Peyer's patch (tissue), 4 donors: Measurements from ENCODE around the gene ATG13. TPM values are rescaled to one million over a fixed set of nuclear protein-coding genes. Genes with fewer than 3 reads are reported as not detected.

Source experiments
- DNase-seq, 3 donors: peaks; one replicate each; pipeline ENCODE4 v3.0.0-alpha.2; 2017 to 2019
- H3K27ac ChIP-seq, 4 donors: fragments of 200-600 bp; sonication (generic); one replicate each; pipeline ENCODE4 v1.5.1; 2016 to 2019
- H3K27me3 ChIP-seq, 2 donors: fragments of 200-600 bp; sonication (generic); one replicate each; pipeline ENCODE4 v1.5.1; 2019
- H3K36me3 ChIP-seq, 3 donors: fragments of 200-600 bp; sonication (generic); one replicate each; pipeline ENCODE4 v1.5.1; 2016 to 2019
- H3K4me1 ChIP-seq, 4 donors: fragments of 200-600 bp; sonication (generic); one replicate each; pipeline ENCODE4 v1.5.1; 2016 to 2019
- H3K4me3 ChIP-seq, 4 donors: fragments of 200-600 bp; sonication (generic); 1 replicate in 3 of 4; 2 replicates in 1 of 4; pipeline ENCODE4 v1.5.1; 2016 to 2019; ENCODE audit warnings: mild to moderate bottlenecking in 1 of 4
- H3K9me3 ChIP-seq, 4 donors: fragments of 200-600 bp; sonication (generic); one replicate each; pipeline ENCODE4 v1.5.1; 2016 to 2019; ENCODE audit warnings: mild to moderate bottlenecking in 1 of 4
- CTCF ChIP-seq, 6 experiments: fragments of 450-650 bp in 4 of 6; fragments of 200-600 bp in 2 of 6; sonication (generic) in 1 of 6; IDR thresholded peaks; one replicate each; pipeline ENCODE4 v1.5.1; 2017 to 2019; ENCODE audit warnings: antibody characterized with exemption in 6 of 6, mild to moderate bottlenecking in 3 of 6, moderate library complexity in 1 of 6
- POLR2A ChIP-seq, 2 donors: fragments of 450-650 bp; IDR thresholded peaks; one replicate each; pipeline ENCODE4 v1.5.1; 2017; ENCODE audit warnings: antibody characterized with exemption in 2 of 2, mild to moderate bottlenecking in 2 of 2, moderate library complexity in 2 of 2
- total RNA-seq, 4 donors: library from RNA; depleted of rRNA; stranded (reverse); fragments of >200 nt; gene quantifications; one replicate each; pipeline ENCODE4 v1.1.0, GENCODE V29; 2016

The ATG13 gene
- total RNA-seq, 4 donors from 2014 or later = 86.5 to 119 (median 106) TPM

- Histone ChIP-seq H3K4me3 (no peak overlapping the region), H3K27ac (no peak overlapping the region), H3K27me3 (no peaks in the 10 kb centered on the region), H3K4me1 (no peaks in the 10 kb centered on the region), H3K36me3 (no peaks in the 10 kb centered on the region), H3K9me3 (no peaks in the 10 kb centered on the region)
- no peak for DNase-seq
- TF ChIP-seq CTCF (IDR thresholded peaks at IDR 0.05) (no peak), POLR2A (IDR thresholded peaks at IDR 0.05) (no peak)
These were observed 106.0 kb downstream of the ATG13 start for GRCh38 chr11:46723359-46723680.

- no peaks in the 10 kb centered on the region for H3K9me3 ChIP-seq
- H3K27me3 ChIP-seq = no peaks in the 10 kb centered on the region
- no peak for DNase-seq
- no peak overlapping the region for H3K27ac ChIP-seq
- H3K4me3 ChIP-seq = no peak overlapping the region
- H3K36me3 ChIP-seq = no peaks in the 10 kb centered on the region
- no peaks in the 10 kb centered on the region for H3K4me1 ChIP-seq
- TF ChIP-seq CTCF (IDR thresholded peaks at IDR 0.05) = no peak
- no peak for TF ChIP-seq POLR2A (IDR thresholded peaks at IDR 0.05)
These were observed 106.7 kb downstream of the ATG13 start for GRCh38 chr11:46724088-46724487.

Other genes starting within 250 kb of the ATG13 start
- gene MDK, start 235.9 kb upstream of the ATG13 start, total RNA-seq = 100 to 1,000 TPM in 3 of 4 donors, 10 to 100 TPM in 1; 22.3 to 340 (median 205) TPM
- 10 to 100 TPM; 11.5 to 16.5 (median 13.0) TPM for gene CHRM4, start 225.8 kb upstream of the ATG13 start, total RNA-seq
- gene AMBRA1, start 23.5 kb upstream of the ATG13 start, total RNA-seq = 10 to 100 TPM; 28.9 to 61.6 (median 41.6) TPM
- gene HARBI1, start 326 bp upstream of the ATG13 start, total RNA-seq = 1 to 10 TPM; 3.3 to 4.4 (median 4.1) TPM
- 10 to 100 TPM; 52.0 to 85.8 (median 62.7) TPM for gene ARHGAP1, start 83.1 kb downstream of the ATG13 start, total RNA-seq
- gene ZNF408, start 83.5 kb downstream of the ATG13 start, total RNA-seq = 10 to 100 TPM in 1 of 4 donors, 1 to 10 TPM in 3; 6.3 to 20.0 (median 8.4) TPM
- gene F2, start 101.7 kb downstream of the ATG13 start, total RNA-seq = under 1 TPM in 1 of 4 donors, not detected in 3; 0.53 TPM
- gene CKAP5, start 228.7 kb downstream of the ATG13 start, total RNA-seq = 10 to 100 TPM; 23.8 to 75.1 (median 26.7) TPM